Natural killer cell (primary cell): ENCODE measurements around the gene PAX6. TPM values are rescaled to one million over a fixed set of nuclear protein-coding genes. Genes with fewer than 3 reads are reported as not detected.

ENCODE experiments used
- ATAC-seq, 3 donors: fragments of 150-1000 bp in 2 of 3; fragments of 200-7000 bp in 1 of 3; cut with Tn5 transposase; 1 replicate in 1 of 3; 2 replicates in 2 of 3; pipeline ENCODE4 v1.10.0; 2021; ENCODE audit warnings: mild to moderate bottlenecking in 2 of 3, moderate library complexity in 2 of 3
- DNase-seq, 2 donors: peaks; one replicate each; pipeline versions ENCODE4 v3.0.0 to v3.0.0-alpha.2; 2013 to 2021; ENCODE audit warnings: mixed read lengths in 1 of 2
- H3K27ac ChIP-seq: one replicate; pipeline ENCODE4 v1.5.1; 2013; ENCODE audit warnings: mild to moderate bottlenecking, low read length
- H3K27me3 ChIP-seq: one replicate; pipeline ENCODE4 v1.6.1; 2013; ENCODE audit warnings: low read length; ENCODE audit not compliant: control insufficient read depth, insufficient read depth
- H3K36me3 ChIP-seq: one replicate; pipeline ENCODE4 v1.6.1; 2013; ENCODE audit warnings: low read length; ENCODE audit not compliant: control insufficient read depth, insufficient read depth
- H3K4me1 ChIP-seq: one replicate; pipeline ENCODE4 v1.6.1; 2013; ENCODE audit warnings: low read length; ENCODE audit not compliant: control insufficient read depth, insufficient read depth
- H3K4me3 ChIP-seq: one replicate; pipeline ENCODE4 v1.5.1; 2013; ENCODE audit warnings: low read length
- H3K9me3 ChIP-seq: one replicate; pipeline ENCODE4 v1.6.1; 2013; ENCODE audit warnings: low read length; ENCODE audit not compliant: control insufficient read depth, insufficient read depth
- H3K27ac Mint-ChIP-seq, 2 donors: one replicate each; pipeline ENCODE4 v1.8.0; 2022; ENCODE audit warnings: mild to moderate bottlenecking in 2 of 2, mixed read lengths in 2 of 2, moderate library complexity in 1 of 2
- H3K27me3 Mint-ChIP-seq, 2 donors: one replicate each; pipeline ENCODE4 v1.8.0; 2022; ENCODE audit warnings: low read depth in 2 of 2, mixed read lengths in 2 of 2
- H3K36me3 Mint-ChIP-seq: one replicate; pipeline ENCODE4 v1.8.0; 2022; ENCODE audit warnings: mixed read lengths
- H3K4me1 Mint-ChIP-seq, 2 donors: one replicate each; pipeline ENCODE4 v1.8.0; 2022; ENCODE audit warnings: mixed read lengths in 2 of 2
- H3K4me3 Mint-ChIP-seq: one replicate; pipeline ENCODE4 v1.8.0; 2022; ENCODE audit warnings: mild to moderate bottlenecking, moderate library complexity, mixed read lengths
- H3K9me3 Mint-ChIP-seq, 2 donors: one replicate each; pipeline ENCODE4 v1.8.0; 2022; ENCODE audit warnings: mixed read lengths in 2 of 2
- CTCF ChIP-seq: fragments of 200-600 bp; IDR thresholded peaks from one replicate; pipeline ENCODE4 v1.8.0; 2022; ENCODE audit warnings: antibody characterized with exemption
- WGBS: methylation state at CpG from one replicate; pipeline ENCODE4 v1.1.7; 2013; ENCODE audit warnings: missing lambda C conversion rate; ENCODE audit not compliant: insufficient coverage; 5-methylcytosine and 5-hydroxymethylcytosine counted together
- intact Hi-C: fragments of 100-400 bp; cut with micrococcal nuclease; formaldehyde crosslinking; loops from one replicate; pipeline ENCODE4 v1.14.2; 2022
- total RNA-seq, 4 donors: library from RNA; stranded (reverse); fragments of 120-200 nt in 1 of 4; gene quantifications; one replicate each; pipeline versions ENCODE4 v1.2.3 to v1.2.4, GENCODE V29; 2013 to 2022

Gene PAX6
- total RNA-seq, 3 donors from 2014 or later (not counting 1 experiment from before 2014, with no cell fraction given): not detected

- Mint-ChIP-seq H3K27ac (no peak overlapping the region), H3K9me3 (no peaks in the 10 kb centered on the region), H3K27me3 (peaks cover 51 to 69% of the 10 kb centered on the region in 2 donors), H3K4me1 (peaks cover 10 to 22% of the 10 kb centered on the region in 2 donors), H3K36me3 (peaks cover 22% of the 10 kb centered on the region), H3K4me3 (peak overlapping the region; percentile 13)
- Histone ChIP-seq H3K9me3 (no peaks in the 10 kb centered on the region), H3K27ac (no peak overlapping the region), H3K36me3 (no peaks in the 10 kb centered on the region), H3K4me3 (no peak overlapping the region), H3K27me3 (peaks cover 59% of the 10 kb centered on the region), H3K4me1 (peaks cover 6% of the 10 kb centered on the region)
- no peak for DNase-seq
- intact Hi-C loops: no loop called here
- 8% methylated on average over 15 of the region's 18 CpGs for WGBS
- TF ChIP-seq CTCF: no peak
- ATAC-seq: peak in 1 of 3 donors; percentile 12
Measured at GRCh38 chr11:31827455-31828206, 16.5 kb upstream of the PAX6 start.

GRCh38 chr11:31826536-31827438, 15.7 kb upstream of the PAX6 start:
- peaks cover 65% of the 10 kb centered on the region for H3K27me3 ChIP-seq
- peaks cover 2% of the 10 kb centered on the region for H3K9me3 ChIP-seq
- TF ChIP-seq CTCF: no peak
- no peaks in the 10 kb centered on the region for H3K36me3 ChIP-seq
- peaks cover 6% of the 10 kb centered on the region for H3K4me1 ChIP-seq
- Mint-ChIP-seq H3K36me3 (peaks cover 28% of the 10 kb centered on the region), H3K9me3 (no peaks in the 10 kb centered on the region), H3K4me1 (peaks cover 10 to 22% of the 10 kb centered on the region in 2 donors), H3K27ac (no peak overlapping the region), H3K27me3 (peaks cover 56 to 78% of the 10 kb centered on the region in 2 donors), H3K4me3 (no peak overlapping the region)
- ATAC-seq: no peak
- H3K4me3 ChIP-seq: no peak overlapping the region
- DNase-seq: no peak
- 10% methylated on average over 54 of the region's 55 CpGs for WGBS
- H3K27ac ChIP-seq: no peak overlapping the region
- intact Hi-C loops: no loop called here

- WGBS: 12% methylated on average over 37 of the region's 37 CpGs
- H3K4me1 Mint-ChIP-seq: peaks cover 10 to 22% of the 10 kb centered on the region in 2 donors
- H3K4me3 Mint-ChIP-seq: no peak overlapping the region
Measured at GRCh38 chr11:31825838-31826484, 14.8 kb upstream of the PAX6 start.

More at GRCh38 chr11:31825838-31826484, 14.8 kb upstream of the PAX6 start:
- H3K27me3 ChIP-seq: peaks cover 73% of the 10 kb centered on the region
- intact Hi-C loops: no loop called here
- no peak for TF ChIP-seq CTCF
- ATAC-seq (no peak), DNase-seq (no peak)
- no peak overlapping the region for H3K27ac Mint-ChIP-seq
- no peaks in the 10 kb centered on the region for H3K9me3 Mint-ChIP-seq
- peaks cover 6% of the 10 kb centered on the region for H3K4me1 ChIP-seq
- no peak overlapping the region for H3K27ac ChIP-seq
- no peaks in the 10 kb centered on the region for H3K36me3 ChIP-seq
- H3K36me3 Mint-ChIP-seq: peaks cover 36% of the 10 kb centered on the region
- H3K4me3 ChIP-seq: no peak overlapping the region
- peaks cover 63 to 86% of the 10 kb centered on the region in 2 donors for H3K27me3 Mint-ChIP-seq
- peaks cover 2% of the 10 kb centered on the region for H3K9me3 ChIP-seq
